Skeletal muscle satellite cell (primary cell): ENCODE results near the gene ARHGEF12.

Source experiments
- H3K27me3 ChIP-seq: 2 replicates; pipeline ENCODE4 v1.7.0; 2013; ENCODE audit warnings: low read length; ENCODE audit not compliant: control insufficient read depth, insufficient read depth
- H3K36me3 ChIP-seq: 2 replicates; pipeline ENCODE4 v1.7.0; 2013; ENCODE audit warnings: mild to moderate bottlenecking, control low read depth, low read length; ENCODE audit not compliant: insufficient read depth
- H3K4me1 ChIP-seq: 2 replicates; pipeline ENCODE4 v1.7.0; 2013; ENCODE audit warnings: low read length; ENCODE audit not compliant: control insufficient read depth, insufficient read depth
- H3K4me2 ChIP-seq: 2 replicates; pipeline ENCODE4 v1.7.0; 2013; ENCODE audit warnings: mild to moderate bottlenecking, low read length
- H3K4me3 ChIP-seq: 2 replicates; pipeline ENCODE4 v1.7.0; 2013; ENCODE audit warnings: low read length
- H3K9ac ChIP-seq: 2 replicates; pipeline ENCODE4 v1.7.0; 2013; ENCODE audit warnings: mild to moderate bottlenecking, low read depth, low read length, moderate library complexity
- H3K9me3 ChIP-seq: replicated peaks from 2 replicates; pipeline ENCODE4 v1.7.0; 2013; ENCODE audit warnings: mild to moderate bottlenecking, control low read depth, low read length

Gene ARHGEF12

DNA sequence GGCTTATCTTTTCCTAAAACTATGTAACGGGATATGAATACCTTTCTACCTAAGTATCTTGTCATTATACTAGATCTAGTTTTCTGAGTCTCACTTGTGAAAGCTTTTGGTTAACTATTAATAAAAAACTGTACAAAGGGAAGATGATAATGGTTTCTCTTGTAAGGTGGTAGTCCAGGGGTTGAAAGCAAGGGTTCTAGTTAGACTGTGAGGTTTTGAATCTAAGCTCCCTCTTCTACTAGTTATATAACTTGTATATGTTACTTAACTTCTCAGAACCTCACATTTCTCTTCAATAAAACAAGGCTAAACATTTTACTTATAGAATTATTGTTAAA, 54.3 kb downstream of the ARHGEF12 start:
- H3K36me3 ChIP-seq = no peaks in the 10 kb centered on the region
- H3K4me2 ChIP-seq = no peak overlapping the region
- H3K4me1 ChIP-seq = peaks cover 16% of the 10 kb centered on the region
- no peak overlapping the region for H3K9ac ChIP-seq
- no peak overlapping the region for H3K4me3 ChIP-seq
- H3K27me3 ChIP-seq = no peaks in the 10 kb centered on the region
- no peaks in the 10 kb centered on the region for H3K9me3 ChIP-seq

DNA sequence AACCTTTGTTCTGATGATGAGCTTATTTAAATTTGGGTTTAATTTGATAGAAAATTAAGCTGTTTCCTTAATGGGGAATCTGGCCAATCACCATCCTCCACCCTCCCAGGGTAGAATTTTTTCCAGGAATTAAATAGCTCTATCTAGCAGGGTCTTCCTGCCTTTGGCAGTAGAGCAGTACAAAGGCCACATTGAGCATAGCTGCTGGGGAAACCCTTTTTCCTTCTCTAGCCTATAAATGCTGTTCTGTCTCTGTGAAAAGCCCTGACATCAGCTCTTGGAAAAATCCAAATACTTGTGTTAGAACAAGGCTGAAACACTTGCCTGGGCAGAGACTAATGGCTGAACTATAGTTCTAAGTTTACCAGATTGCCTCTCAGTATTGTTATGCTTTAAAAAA, 55.1 kb downstream of the ARHGEF12 start:
- H3K4me1 ChIP-seq = peaks cover 15% of the 10 kb centered on the region
- H3K9me3 ChIP-seq = no peaks in the 10 kb centered on the region
- no peak overlapping the region for H3K4me3 ChIP-seq
- H3K9ac ChIP-seq = no peak overlapping the region
- no peaks in the 10 kb centered on the region for H3K36me3 ChIP-seq
- H3K27me3 ChIP-seq = no peaks in the 10 kb centered on the region
- H3K4me2 ChIP-seq = no peak overlapping the region

DNA sequence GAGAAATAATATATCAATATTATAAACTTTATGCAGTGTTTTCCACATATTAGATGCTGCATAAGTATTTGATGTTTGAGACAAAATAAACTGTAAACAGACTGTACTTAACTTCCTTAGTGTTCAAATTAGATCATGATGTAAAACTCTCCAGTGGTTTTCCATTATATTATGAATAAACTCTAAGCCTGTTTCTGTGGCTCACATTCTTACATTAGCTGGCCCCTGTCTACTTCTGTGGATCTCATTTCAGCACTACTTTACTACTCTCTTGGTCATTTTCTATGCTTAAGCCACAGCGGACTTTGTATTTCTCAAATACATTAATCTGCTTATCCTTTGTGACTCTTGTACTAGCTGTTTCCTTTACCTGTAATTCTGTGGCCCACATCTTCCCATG, 55.6 kb downstream of the ARHGEF12 start:
- Histone ChIP-seq H3K27me3 (no peaks in the 10 kb centered on the region), H3K4me3 (no peak overlapping the region), H3K4me2 (no peak overlapping the region), H3K9ac (no peak overlapping the region), H3K4me1 (peaks cover 9% of the 10 kb centered on the region), H3K9me3 (no peaks in the 10 kb centered on the region), H3K36me3 (no peaks in the 10 kb centered on the region)

DNA sequence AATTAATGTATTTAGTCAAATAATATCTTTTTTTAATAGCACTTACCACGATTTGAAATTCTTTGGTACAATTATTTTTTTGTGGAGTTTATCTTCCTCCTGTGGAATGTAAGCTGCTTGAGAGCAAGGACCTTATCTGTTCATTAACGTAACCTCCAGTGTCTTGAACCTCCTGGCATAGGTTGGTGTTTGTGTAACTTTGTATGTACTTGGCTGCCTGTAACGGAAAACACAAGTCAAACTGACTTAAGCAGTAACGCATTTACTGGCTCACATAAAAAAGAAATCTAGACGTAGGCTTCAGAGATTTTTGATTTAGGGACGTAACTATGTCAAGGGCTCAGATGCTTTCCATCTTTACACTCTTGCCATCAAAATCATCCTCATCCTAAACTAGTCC, 56.1 kb downstream of the ARHGEF12 start:
- Histone ChIP-seq H3K4me3 (no peak overlapping the region), H3K9me3 (no peaks in the 10 kb centered on the region), H3K4me1 (peaks cover 4% of the 10 kb centered on the region), H3K36me3 (no peaks in the 10 kb centered on the region), H3K27me3 (no peaks in the 10 kb centered on the region), H3K9ac (no peak overlapping the region), H3K4me2 (no peak overlapping the region)

DNA sequence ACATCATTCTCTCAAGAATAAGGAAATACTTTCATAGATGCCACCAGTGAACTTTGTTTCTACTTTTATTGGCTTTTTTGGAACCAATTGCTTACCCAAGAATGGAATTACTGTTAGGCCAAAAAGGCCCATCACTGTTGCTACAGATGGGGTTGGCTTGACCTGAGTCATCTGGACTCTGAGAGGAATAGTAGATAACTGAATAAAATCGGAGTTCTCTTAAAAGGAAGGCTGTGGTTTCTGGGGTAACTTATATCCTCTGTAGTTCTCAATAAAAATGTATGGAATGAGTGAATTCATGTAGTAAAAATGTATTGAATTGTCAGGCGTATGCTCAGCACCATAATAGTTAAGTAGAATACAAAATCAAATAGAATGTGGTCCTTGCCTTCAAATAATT, 56.6 kb downstream of the ARHGEF12 start:
- Histone ChIP-seq H3K36me3 (no peaks in the 10 kb centered on the region), H3K4me1 (peaks cover 3% of the 10 kb centered on the region), H3K4me3 (no peak overlapping the region), H3K4me2 (no peak overlapping the region), H3K9me3 (no peaks in the 10 kb centered on the region), H3K9ac (no peak overlapping the region), H3K27me3 (no peaks in the 10 kb centered on the region)

DNA sequence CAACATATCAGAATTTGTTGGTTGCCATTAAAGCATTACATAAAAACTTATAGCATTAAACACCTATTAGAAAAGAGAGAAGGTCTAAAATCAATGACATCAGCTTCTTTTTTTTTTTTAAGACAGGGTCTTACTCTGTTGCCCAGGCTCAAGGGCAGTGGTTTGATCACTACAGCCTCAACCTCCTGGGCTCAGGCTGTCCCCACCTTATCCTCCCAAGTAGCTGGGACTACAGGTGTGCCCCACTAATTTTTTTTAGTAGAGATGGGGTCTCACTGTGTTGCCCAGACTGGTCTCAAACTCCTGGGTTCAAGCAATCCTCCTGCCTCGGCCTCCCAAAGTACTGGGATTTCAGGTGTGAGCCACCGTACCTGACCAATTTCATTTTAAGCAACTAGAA, 57.9 kb downstream of the ARHGEF12 start:
- no peaks in the 10 kb centered on the region for H3K36me3 ChIP-seq
- no peaks in the 10 kb centered on the region for H3K27me3 ChIP-seq
- H3K9ac ChIP-seq = no peak overlapping the region
- no peak overlapping the region for H3K4me3 ChIP-seq
- no peak overlapping the region for H3K4me2 ChIP-seq
- no peaks in the 10 kb centered on the region for H3K9me3 ChIP-seq
- peaks cover 6% of the 10 kb centered on the region for H3K4me1 ChIP-seq

DNA sequence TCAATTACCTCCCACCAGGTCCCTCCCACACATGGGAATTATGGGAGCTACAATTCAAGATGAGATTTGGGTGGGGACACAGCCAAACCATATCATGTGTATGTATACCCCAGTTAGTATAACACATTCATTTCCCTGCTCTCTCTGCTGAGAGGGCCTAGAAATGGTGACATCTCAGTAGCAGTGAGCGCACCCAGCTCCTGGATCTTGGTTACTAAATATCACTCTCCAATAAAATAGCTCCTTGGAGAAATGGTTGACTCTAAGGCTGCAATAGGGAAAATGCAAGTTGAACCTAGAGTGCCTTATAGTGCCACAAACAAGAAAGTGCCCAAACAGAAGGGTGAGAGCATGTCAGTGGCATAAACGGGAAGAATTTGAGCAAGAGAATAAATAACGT, 59.6 kb downstream of the ARHGEF12 start:
- H3K9ac ChIP-seq = no peak overlapping the region
- H3K4me2 ChIP-seq = no peak overlapping the region
- no peak overlapping the region for H3K4me3 ChIP-seq
- peaks cover 20% of the 10 kb centered on the region for H3K4me1 ChIP-seq
- no peaks in the 10 kb centered on the region for H3K27me3 ChIP-seq
- H3K9me3 ChIP-seq = no peaks in the 10 kb centered on the region
- H3K36me3 ChIP-seq = no peaks in the 10 kb centered on the region

DNA sequence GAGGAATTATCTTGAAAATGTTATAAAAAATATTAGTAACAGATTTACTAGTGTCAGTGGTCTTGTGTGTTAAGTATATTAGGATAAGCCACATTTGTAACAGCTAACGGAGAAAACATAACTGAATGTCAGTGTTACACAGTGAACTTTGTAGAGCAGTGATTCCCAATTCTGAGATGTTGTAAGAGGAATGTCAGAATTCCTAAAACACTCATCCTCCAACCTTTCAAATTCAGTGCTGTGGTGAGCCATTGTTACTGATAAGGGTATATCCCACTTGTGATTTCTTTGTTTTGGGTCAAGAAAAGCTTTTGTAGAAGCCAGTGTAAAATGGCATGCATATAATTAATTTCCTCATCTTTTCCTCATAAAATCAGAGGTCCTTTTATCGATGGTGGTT, 61.9 kb downstream of the ARHGEF12 start:
- Histone ChIP-seq H3K4me1 (peaks cover 28% of the 10 kb centered on the region), H3K4me2 (no peak overlapping the region), H3K4me3 (no peak overlapping the region), H3K9me3 (no peaks in the 10 kb centered on the region), H3K36me3 (no peaks in the 10 kb centered on the region), H3K9ac (no peak overlapping the region), H3K27me3 (no peaks in the 10 kb centered on the region)

DNA sequence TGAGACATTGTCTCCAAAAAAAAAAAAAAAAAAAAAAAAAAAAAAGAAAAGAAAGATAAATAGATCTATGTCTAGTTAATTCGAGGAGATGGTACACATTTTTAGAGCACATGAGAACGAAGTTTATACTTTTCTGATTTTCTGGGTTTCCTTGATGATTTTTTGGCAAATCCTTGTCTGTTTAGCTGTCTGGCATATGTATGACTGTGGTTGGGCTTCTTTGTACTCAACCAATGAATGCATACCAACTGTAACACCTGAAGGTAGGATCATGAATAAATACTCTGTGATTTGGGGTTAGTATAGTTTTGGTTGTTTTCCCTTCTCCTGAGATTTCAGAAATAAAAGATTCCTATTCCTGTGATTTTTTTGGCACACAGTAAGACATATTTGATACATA, 63.1 kb downstream of the ARHGEF12 start:
- Histone ChIP-seq H3K36me3 (no peaks in the 10 kb centered on the region), H3K9ac (no peak overlapping the region), H3K4me2 (peak overlapping the region; percentile 23), H3K9me3 (no peaks in the 10 kb centered on the region), H3K4me3 (no peak overlapping the region), H3K27me3 (no peaks in the 10 kb centered on the region), H3K4me1 (peaks cover 28% of the 10 kb centered on the region)

DNA sequence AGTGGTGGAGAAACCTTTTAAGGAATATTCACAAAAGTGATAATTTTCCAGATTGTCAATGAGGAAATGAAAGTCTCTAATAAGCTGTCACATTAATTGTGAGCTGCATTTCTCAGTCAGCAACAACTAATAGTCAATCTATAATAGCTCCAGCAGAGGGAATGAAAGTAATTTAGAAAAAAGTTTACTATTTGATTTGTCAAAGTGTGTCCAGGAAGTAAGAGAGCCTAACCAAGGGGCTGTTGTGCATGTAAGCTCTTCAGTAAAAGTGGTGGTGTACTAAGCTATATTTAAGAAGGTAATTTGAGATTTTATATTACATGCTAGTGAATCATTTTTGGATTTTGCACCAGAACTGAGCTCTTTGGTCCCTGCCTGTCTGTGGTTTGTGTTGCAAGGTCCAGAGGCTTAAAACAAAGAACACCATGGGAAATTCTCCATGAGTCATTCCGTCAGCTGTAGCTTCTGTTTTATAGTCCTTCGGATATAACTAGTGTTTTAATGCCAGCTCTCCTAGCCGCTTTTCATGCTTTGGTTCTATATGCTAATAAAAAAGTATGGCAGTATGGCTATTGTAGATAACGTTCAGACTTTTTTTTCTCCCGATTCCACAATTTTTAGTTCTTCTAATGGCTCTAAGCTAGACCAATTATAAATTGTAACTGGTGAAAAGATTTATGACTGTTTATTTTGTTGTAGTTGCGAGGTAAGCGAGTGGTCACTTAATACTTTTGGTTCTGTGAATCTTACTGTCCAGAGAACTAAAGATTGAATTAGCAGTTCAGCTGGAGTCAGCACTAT, 64.6 kb downstream of the ARHGEF12 start:
- Histone ChIP-seq H3K36me3 (no peaks in the 10 kb centered on the region), H3K9me3 (no peaks in the 10 kb centered on the region), H3K4me1 (peaks cover 28% of the 10 kb centered on the region), H3K27me3 (no peaks in the 10 kb centered on the region), H3K4me3 (peak overlapping the region; percentile 62), H3K4me2 (peak overlapping the region; percentile 83), H3K9ac (peak overlapping the region; percentile 67)

DNA sequence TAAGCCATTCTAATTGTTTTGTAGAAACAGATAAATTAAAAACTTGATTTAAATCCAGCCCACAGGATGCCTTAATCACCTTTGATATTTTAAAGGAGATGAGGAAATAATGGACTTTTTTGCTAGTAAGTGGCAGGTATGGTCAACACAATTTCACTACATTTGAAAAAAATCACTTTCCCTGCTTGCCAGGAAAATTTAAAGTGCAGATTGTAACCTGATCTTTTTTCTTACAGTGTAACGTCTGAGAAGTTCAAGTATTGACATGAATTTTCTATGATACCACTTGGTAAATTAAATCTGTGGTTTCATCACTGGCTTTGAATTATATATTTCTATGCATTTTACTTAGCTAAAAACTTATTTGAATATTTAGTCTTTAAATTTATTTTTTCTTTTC, 65.3 kb downstream of the ARHGEF12 start:
- H3K4me2 ChIP-seq = peak overlapping the region; percentile 83
- no peaks in the 10 kb centered on the region for H3K36me3 ChIP-seq
- H3K27me3 ChIP-seq = no peaks in the 10 kb centered on the region
- peak overlapping the region; percentile 62 for H3K4me3 ChIP-seq
- H3K4me1 ChIP-seq = peaks cover 28% of the 10 kb centered on the region
- H3K9me3 ChIP-seq = no peaks in the 10 kb centered on the region
- H3K9ac ChIP-seq = peak overlapping the region; percentile 67

DNA sequence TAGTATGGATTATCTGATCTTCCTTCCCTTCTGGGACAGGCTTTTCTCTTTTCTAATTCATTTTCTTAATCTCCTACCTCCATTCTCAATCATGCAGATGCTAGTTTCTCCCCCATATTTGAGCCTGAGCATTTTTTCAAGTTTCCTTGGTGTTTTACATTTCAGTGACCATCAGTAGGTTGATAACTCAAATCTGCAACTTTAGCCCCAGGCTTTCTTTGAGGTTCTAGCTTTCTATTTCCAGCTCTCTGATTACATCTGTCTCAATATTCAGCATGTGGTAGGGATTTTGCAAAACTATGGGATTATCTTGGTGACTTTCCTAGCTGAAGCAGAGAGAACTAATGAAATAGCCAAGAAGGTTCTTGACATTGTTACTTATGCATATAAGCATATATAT, 67.8 kb downstream of the ARHGEF12 start:
- Histone ChIP-seq H3K27me3 (no peaks in the 10 kb centered on the region), H3K36me3 (peaks cover 8% of the 10 kb centered on the region), H3K9me3 (no peaks in the 10 kb centered on the region), H3K4me2 (no peak overlapping the region), H3K4me3 (no peak overlapping the region), H3K4me1 (peaks cover 26% of the 10 kb centered on the region), H3K9ac (no peak overlapping the region)
